Activated T-cell treated with anti-CD3 and anti-CD28 coated beads for 48 hours (primary cell): ENCODE data around the gene ZDHHC12.

Experiments used
- DNase-seq: peaks from one replicate; pipeline ENCODE4 v3.0.0-alpha.2; 2020; ENCODE audit warnings: low read depth

Gene ZDHHC12

GRCh38 chr9:128685636-128686489, 38.1 kb downstream of the ZDHHC12 start:
- DNase-seq, result no peak

DNA sequence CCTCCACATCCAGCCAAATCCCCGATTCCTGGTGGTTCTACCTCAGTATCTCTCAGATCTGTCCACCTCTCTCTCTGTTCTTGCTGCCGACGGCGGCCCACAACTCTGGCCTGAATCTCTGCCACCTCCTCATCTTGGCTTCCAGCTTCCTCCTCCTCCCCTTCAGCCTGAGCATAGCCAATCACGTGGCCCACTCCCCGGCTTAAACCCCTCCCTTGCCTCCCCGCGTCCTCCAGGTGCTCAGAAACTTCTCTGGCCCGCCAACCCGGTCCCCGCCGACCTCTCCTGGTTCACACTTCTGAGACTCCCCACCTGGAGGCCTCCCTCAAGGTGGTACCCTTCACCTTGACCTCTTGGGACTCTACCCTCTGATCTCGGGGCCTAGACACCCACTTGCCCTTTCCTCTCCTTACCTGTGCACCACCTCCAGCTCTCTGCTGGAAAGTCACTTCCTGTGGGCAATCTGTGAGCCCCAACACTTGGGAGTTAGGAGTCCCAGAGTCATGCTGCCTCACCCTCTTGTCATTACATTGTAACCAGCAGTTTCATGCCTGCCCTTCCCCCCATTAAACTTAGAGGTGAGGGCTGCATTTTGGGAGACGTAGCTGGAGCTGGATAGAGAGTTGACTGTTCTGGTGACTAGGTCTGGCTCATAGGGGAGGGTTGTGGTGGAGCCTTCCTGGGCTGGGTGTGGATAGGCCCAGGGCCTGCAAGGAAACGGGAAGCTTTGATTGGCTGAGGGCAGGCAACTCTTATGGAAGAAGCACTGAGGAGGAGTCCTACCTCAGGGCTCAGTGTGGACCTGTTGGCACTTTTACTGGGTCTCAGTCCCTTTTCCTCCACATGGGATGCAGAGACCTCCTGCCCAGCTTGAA, 39.4 kb downstream of the ZDHHC12 start:
- peak; percentile 72 for DNase-seq

DNA sequence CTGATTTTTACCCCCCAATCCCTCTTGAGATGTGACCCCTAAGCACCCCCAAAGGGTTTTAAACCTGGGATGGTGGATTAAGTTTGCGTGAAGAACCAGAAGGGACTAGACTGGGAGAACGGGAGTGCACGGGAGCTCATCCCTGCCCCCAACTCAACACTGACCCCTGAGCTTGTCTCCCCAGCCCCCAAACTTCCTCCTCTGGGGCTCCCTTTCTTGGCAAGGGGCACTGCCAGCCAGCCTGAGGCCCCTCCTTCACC, 39.9 kb downstream of the ZDHHC12 start:
- DNase-seq, result no peak

DNA sequence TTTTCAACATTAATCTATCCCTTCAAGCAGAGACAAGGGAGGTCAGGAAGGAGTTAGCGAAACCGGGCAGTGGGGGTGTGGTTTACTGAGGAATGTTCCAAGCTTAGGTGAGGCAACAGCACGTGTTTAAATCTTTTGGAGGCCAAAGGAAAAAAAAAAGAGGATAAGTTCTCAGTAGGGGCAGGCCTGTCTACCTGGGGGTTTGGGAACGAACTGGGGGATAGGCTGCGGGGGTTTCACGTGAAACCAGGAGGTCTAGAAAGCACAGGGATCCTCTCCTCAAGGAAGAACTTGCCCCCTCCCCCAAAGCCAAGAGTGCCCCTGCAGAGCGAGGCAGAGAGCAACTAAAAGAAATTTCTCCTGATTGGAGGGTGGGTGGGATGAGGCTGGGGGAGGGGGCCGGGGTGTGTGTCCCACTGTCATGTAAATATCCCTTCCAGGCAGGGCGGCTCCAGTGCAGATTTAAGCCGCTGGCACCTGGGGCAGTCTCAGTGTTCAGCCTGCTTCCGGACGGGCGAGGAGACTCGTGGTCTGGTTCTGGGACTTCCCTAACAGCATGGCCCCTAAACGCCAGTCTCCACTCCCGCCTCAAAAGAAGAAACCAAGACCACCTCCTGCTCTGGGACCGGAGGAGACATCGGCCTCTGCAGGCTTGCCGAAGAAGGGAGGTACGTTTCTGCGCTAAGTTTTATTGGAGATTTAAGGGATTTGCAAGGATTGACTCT, 40.4 kb downstream of the ZDHHC12 start:
- no peak for DNase-seq

DNA sequence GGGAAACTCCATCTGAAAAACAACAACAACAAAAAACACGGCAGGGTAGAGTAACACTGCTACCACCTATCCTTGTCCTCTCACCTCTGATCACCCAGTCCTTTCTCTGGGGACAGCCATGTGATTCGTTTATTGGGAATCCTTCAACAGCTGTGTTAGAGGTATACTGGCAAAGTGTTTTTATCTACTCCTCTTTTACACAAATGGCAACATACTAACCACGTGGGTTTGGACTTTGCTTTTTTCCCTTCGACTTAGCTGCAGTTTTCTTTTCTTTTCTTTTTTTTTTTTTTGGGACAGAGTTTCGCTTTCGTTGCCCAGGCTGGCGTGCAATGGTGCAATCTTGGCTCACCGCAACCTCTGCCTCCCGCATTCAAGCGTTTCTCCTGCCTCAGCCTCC, 46.1 kb downstream of the ZDHHC12 start:
- no peak for DNase-seq

DNA sequence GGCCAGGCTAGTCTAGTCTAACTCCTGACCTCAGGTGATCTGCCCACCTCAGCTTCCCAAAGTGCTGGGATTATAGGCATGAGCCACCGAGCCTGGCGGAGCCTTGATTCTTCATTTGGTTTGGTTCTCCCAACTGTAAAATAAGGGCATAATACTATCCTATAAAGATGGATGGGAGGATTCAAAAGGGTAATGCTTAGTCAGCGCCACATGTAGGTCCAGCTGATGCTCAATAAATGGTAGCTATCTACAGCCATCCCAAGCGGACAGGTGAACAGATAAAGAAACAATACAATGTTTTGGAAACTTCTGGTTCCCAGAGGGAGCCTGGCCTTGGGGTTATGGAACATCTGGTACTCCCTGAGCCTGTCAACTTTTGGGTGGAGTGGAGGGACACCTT, 48.5 kb downstream of the ZDHHC12 start:
- no peak for DNase-seq
